Karpas-422 (cell line): ENCODE data around the gene TEAD4. TPM values are rescaled to one million over a fixed set of nuclear protein-coding genes. Genes with fewer than 3 reads are reported as not detected.

Experiments used
- DNase-seq: peaks from one replicate; pipeline ENCODE4 v3.0.0-alpha.2; 2015
- H2AFZ ChIP-seq: fragments of 200-600 bp; sonication (generic); 2 replicates; pipeline ENCODE4 v1.6.1; 2014; ENCODE audit warnings: antibody characterized with exemption, low read length, mixed read lengths
- H3K27ac ChIP-seq: fragments of 200-600 bp; sonication (generic); 2 replicates; pipeline ENCODE4 v1.5.1; 2014; ENCODE audit warnings: mild to moderate bottlenecking, low read length, moderate library complexity
- H3K27me3 ChIP-seq: fragments of 200-600 bp; sonication (generic); 2 replicates; pipeline ENCODE4 v1.6.1; 2014; ENCODE audit warnings: low read length, mixed read lengths
- H3K36me3 ChIP-seq: fragments of 200-600 bp; sonication (generic); 2 replicates; pipeline ENCODE4 v1.6.1; 2014; ENCODE audit warnings: low read length, mixed read lengths; ENCODE audit not compliant: insufficient read depth
- H3K4me1 ChIP-seq: fragments of 200-600 bp; sonication (generic); 2 replicates; pipeline ENCODE4 v1.6.1; 2014; ENCODE audit warnings: mild to moderate bottlenecking, low read length, mixed read lengths
- H3K4me2 ChIP-seq: fragments of 200-600 bp; sonication (generic); 2 replicates; pipeline ENCODE4 v1.6.1; 2014; ENCODE audit warnings: low read length, low read depth, mild to moderate bottlenecking; ENCODE audit not compliant: poor library complexity, severe bottlenecking
- H3K4me3 ChIP-seq: fragments of 200-600 bp; sonication (generic); 2 replicates; pipeline ENCODE4 v1.5.1; 2014; ENCODE audit warnings: mild to moderate bottlenecking, antibody characterized with exemption, low read length, mixed read lengths
- H3K79me2 ChIP-seq: fragments of 200-600 bp; sonication (generic); 2 replicates; pipeline ENCODE4 v1.6.1; 2014; ENCODE audit warnings: mild to moderate bottlenecking, low read length, mixed read lengths
- H3K9ac ChIP-seq: fragments of 200-600 bp; sonication (generic); 2 replicates; pipeline ENCODE4 v1.6.0; 2014; ENCODE audit warnings: low read length
- H3K9me2 ChIP-seq: fragments of 200-600 bp; sonication (generic), shearing (Covaris generic); replicated peaks from 2 replicates; pipeline ENCODE4 v1.6.0; 2014; ENCODE audit warnings: mild to moderate bottlenecking, low read length, moderate library complexity; ENCODE audit not compliant: insufficient read depth
- H3K9me3 ChIP-seq: fragments of 300-700, 200-600 bp; sonication (generic); 2 replicates; pipeline ENCODE4 v1.6.1; 2014; ENCODE audit warnings: low read length, mixed read lengths
- H4K20me1 ChIP-seq: fragments of 200-600 bp; sonication (generic); 2 replicates; pipeline ENCODE4 v1.6.1; 2014; ENCODE audit warnings: mild to moderate bottlenecking, antibody characterized with exemption, low read length, low read depth; ENCODE audit not compliant: insufficient read depth
- total RNA-seq: library from RNA; depleted of rRNA; stranded (reverse); fragments of >200 nt; shearing (Covaris generic); gene quantifications from 2 replicates; pipeline ENCODE4 v1.2.3, GENCODE V29; 2014; ENCODE audit warnings: low replicate concordance

The TEAD4 gene
- total RNA-seq, 1 experiment from 2014 or later = not detected

- Histone ChIP-seq H3K9me3 (no peaks in the 10 kb centered on the region), H3K9ac (no peak overlapping the region), H3K4me1 (peaks cover 20% of the 10 kb centered on the region), H3K27ac (no peak overlapping the region), H3K4me2 (no peak overlapping the region), H3K4me3 (no peak overlapping the region), H3K9me2 (no peaks in the 10 kb centered on the region), H4K20me1 (no peaks in the 10 kb centered on the region), H3K79me2 (no peaks in the 10 kb centered on the region), H3K36me3 (no peaks in the 10 kb centered on the region), H2AFZ (no peak overlapping the region), H3K27me3 (no peaks in the 10 kb centered on the region)
- no peak for DNase-seq
Measured at GRCh38 chr12:2997989-2998670, 38.9 kb downstream of the TEAD4 start.

- H4K20me1 ChIP-seq = no peaks in the 10 kb centered on the region
- H3K9me3 ChIP-seq = no peaks in the 10 kb centered on the region
- H3K4me2 ChIP-seq = peak overlapping the region; percentile 29
- no peak for DNase-seq
- H3K9me2 ChIP-seq = no peaks in the 10 kb centered on the region
- no peak overlapping the region for H3K27ac ChIP-seq
- H3K36me3 ChIP-seq = no peaks in the 10 kb centered on the region
- no peaks in the 10 kb centered on the region for H3K27me3 ChIP-seq
- no peak overlapping the region for H3K4me3 ChIP-seq
- H3K79me2 ChIP-seq = no peaks in the 10 kb centered on the region
- no peak overlapping the region for H2AFZ ChIP-seq
- peaks cover 20% of the 10 kb centered on the region for H3K4me1 ChIP-seq
- H3K9ac ChIP-seq = no peak overlapping the region
Measured at GRCh38 chr12:2998789-2999264, 39.6 kb downstream of the TEAD4 start.

- Histone ChIP-seq H3K9ac (no peak overlapping the region), H3K27me3 (no peaks in the 10 kb centered on the region), H2AFZ (no peak overlapping the region)
Measured at GRCh38 chr12:2999265-2999841, 40.2 kb downstream of the TEAD4 start.

GRCh38 chr12:3000548-3001275 lies 41.5 kb downstream of the TEAD4 start:
- Histone ChIP-seq H3K4me1 (peaks cover 20% of the 10 kb centered on the region), H3K4me3 (no peak overlapping the region), H4K20me1 (no peaks in the 10 kb centered on the region), H3K79me2 (no peaks in the 10 kb centered on the region), H3K9ac (no peak overlapping the region), H3K4me2 (no peak overlapping the region), H2AFZ (no peak overlapping the region), H3K27ac (no peak overlapping the region), H3K9me3 (no peaks in the 10 kb centered on the region), H3K36me3 (no peaks in the 10 kb centered on the region), H3K9me2 (no peaks in the 10 kb centered on the region), H3K27me3 (no peaks in the 10 kb centered on the region)
- DNase-seq = peak; percentile 56

More at GRCh38 chr12:2999265-2999841, 40.2 kb downstream of the TEAD4 start:
- Histone ChIP-seq H3K9me3 (no peaks in the 10 kb centered on the region), H3K27ac (no peak overlapping the region), H4K20me1 (no peaks in the 10 kb centered on the region), H3K4me2 (peak overlapping the region; percentile 29), H3K36me3 (no peaks in the 10 kb centered on the region), H3K4me1 (peaks cover 20% of the 10 kb centered on the region), H3K4me3 (0 out of 2 replicates have a peak overlapping the region, but pooled peaks have one; percentile 19), H3K9me2 (no peaks in the 10 kb centered on the region), H3K79me2 (no peaks in the 10 kb centered on the region)
- peak; percentile 54 for DNase-seq

GRCh38 chr12:3002646-3003045 lies 43.4 kb downstream of the TEAD4 start:
- Histone ChIP-seq H3K36me3 (no peaks in the 10 kb centered on the region), H3K4me2 (no peak overlapping the region), H4K20me1 (no peaks in the 10 kb centered on the region), H3K9ac (no peak overlapping the region), H3K27ac (no peak overlapping the region), H3K79me2 (no peaks in the 10 kb centered on the region), H3K27me3 (no peaks in the 10 kb centered on the region), H2AFZ (no peak overlapping the region), H3K4me1 (peaks cover 20% of the 10 kb centered on the region), H3K9me3 (no peaks in the 10 kb centered on the region), H3K4me3 (no peak overlapping the region), H3K9me2 (no peaks in the 10 kb centered on the region)
- DNase-seq = no peak

- Histone ChIP-seq H3K9me3 (no peaks in the 10 kb centered on the region), H4K20me1 (no peaks in the 10 kb centered on the region), H2AFZ (no peak overlapping the region), H3K4me1 (peaks cover 20% of the 10 kb centered on the region), H3K36me3 (no peaks in the 10 kb centered on the region), H3K9ac (no peak overlapping the region), H3K27me3 (no peaks in the 10 kb centered on the region), H3K9me2 (no peaks in the 10 kb centered on the region), H3K27ac (no peak overlapping the region), H3K4me3 (no peak overlapping the region), H3K4me2 (no peak overlapping the region), H3K79me2 (no peaks in the 10 kb centered on the region)
- no peak for DNase-seq
Measured at GRCh38 chr12:3003357-3003992, 44.3 kb downstream of the TEAD4 start.

GRCh38 chr12:3004655-3005565 lies 45.7 kb downstream of the TEAD4 start:
- DNase-seq = peak; percentile 59
- no peaks in the 10 kb centered on the region for H3K27me3 ChIP-seq
- no peaks in the 10 kb centered on the region for H4K20me1 ChIP-seq
- H3K36me3 ChIP-seq = no peaks in the 10 kb centered on the region
- no peaks in the 10 kb centered on the region for H3K9me3 ChIP-seq
- no peak overlapping the region for H3K9ac ChIP-seq
- no peaks in the 10 kb centered on the region for H3K9me2 ChIP-seq
- no peaks in the 10 kb centered on the region for H3K79me2 ChIP-seq
- H3K4me2 ChIP-seq = no peak overlapping the region
- peaks cover 9% of the 10 kb centered on the region for H3K4me1 ChIP-seq
- H3K4me3 ChIP-seq = no peak overlapping the region
- no peak overlapping the region for H2AFZ ChIP-seq
- no peak overlapping the region for H3K27ac ChIP-seq
